Measurements from ENCODE around the gene FAM110D. TPM values are rescaled to one million over a fixed set of nuclear protein-coding genes. Genes with fewer than 3 reads are reported as not detected.

Gene FAM110D
- total and polyA plus RNA-seq, 2 of the 8 experiments (the other 6 are each of a cell fraction or from before 2014, with no cell fraction given): 0.21 to 0.48 TPM

GRCh38 chr1:26122988-26123973 is 35.6 kb upstream of the FAM110D start (continued):
- no peak for TF ChIP-seq EZH2 (IDR thresholded peaks at IDR 0.05; ENCODE audit: low read depth, low read length, severe bottlenecking)
- no peak for TF ChIP-seq POLR2AphosphoS5 (IDR thresholded peaks at IDR 0.05; ENCODE audit: low read depth, low read length)
- TF ChIP-seq RNF2 (IDR thresholded peaks at IDR 0.05; ENCODE audit: borderline replicate concordance, low read depth, low read length, missing control alignments, poor library complexity, severe bottlenecking): no peak
- no peak for TF ChIP-seq GTF2F1 (IDR thresholded peaks at IDR 0.05; ENCODE audit: borderline replicate concordance, low read depth, low read length)
- TF ChIP-seq SP1 (IDR thresholded peaks at IDR 0.05; ENCODE audit: low read depth, low read length): no peak
- TF ChIP-seq YY1 (IDR thresholded peaks at IDR 0.05; ENCODE audit: low read depth, low read length): no peak
